NK-92 (cell line): ENCODE results near the gene CCL8.
"Not testable (repeated sequence)": the region's sequence is repeated elsewhere in the genome, so short reads cannot be mapped to it uniquely, and the experiment has no call there.

Experiments
- DNase-seq: peaks from one replicate; lab custom pipeline; 2025; ENCODE audit not compliant: unreplicated experiment; lab: John Stamatoyannopoulos, UW

CCL8 gene

DNA sequence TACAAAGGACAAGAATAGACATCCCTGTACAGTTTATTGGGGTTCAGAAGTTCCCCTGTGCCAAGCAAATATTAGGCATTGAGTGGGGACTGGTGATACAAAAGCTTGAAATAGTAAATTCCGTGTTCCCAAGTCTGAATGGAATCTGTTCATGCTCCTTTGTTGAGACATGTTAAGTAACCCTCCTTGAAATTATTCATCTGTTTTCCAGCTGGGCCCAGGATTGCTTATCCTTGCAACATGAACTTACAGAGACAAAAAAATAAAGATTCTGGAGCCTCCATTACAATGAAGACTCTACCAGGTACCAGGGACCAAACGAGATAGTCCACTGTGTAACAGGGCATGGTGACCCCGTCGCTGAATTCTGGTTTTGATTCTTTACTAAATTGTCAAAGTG is 6.1 kb upstream of the CCL8 start:
- DNase-seq = no peak

DNA sequence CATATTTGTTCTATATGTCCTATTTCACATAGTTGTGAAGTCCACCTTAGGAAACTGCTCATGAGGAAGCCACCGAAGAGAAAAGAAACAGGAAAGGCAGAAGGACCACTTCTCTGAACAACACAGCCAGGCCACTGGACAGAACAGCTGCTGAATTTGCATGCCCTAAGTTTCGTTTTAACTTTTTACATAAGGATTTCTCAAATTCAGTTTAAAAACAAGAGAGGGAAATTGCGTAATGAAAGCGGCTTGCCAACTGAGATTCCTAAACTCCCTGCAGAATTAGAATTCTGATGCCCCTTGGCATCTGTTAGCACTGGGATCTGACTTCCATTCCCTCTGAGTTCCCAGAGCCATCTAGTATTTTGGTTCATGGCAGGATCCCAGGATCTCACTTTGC is 5.0 kb upstream of the CCL8 start:
- DNase-seq = no peak

DNA sequence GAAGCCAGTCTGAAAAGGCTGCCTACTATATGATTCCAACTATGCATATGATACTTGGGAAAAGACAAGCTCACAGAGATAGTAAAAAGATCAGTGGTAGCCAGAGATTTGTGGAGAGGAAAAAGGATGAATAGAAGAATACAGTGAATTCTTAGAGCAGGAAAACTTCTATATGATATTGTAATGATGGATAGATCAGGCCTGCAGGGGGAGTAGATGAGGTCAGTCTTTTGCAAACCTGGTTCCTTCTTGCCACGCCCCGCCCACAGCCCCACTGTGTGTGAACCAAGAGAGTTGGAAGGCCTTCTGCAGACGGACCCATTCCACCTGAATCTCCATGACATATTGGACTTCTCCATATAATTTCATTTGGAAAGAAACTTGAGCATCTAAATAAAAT is 761 bp upstream of the CCL8 start:
- DNase-seq = no peak

DNA sequence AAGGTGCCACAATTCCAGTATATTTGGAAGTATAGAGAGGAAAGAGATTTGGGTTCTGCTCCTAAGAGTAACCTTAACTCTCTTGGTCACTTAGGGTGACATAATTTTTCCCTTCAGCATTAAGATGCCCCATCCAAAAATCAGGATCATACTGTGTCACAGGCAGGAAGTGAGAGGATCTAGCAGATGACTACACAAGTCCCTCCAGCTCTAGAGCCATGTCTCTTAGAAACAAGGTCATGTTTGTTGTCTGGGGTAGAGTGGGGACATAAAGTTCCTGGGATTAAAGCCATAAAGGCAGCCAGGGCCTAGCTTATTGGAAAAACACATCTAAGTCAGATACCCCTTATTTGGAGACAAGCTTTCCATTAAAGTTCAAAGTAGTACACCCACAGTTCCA is 2.7 kb downstream of the CCL8 start:
- DNase-seq = no peak

DNA sequence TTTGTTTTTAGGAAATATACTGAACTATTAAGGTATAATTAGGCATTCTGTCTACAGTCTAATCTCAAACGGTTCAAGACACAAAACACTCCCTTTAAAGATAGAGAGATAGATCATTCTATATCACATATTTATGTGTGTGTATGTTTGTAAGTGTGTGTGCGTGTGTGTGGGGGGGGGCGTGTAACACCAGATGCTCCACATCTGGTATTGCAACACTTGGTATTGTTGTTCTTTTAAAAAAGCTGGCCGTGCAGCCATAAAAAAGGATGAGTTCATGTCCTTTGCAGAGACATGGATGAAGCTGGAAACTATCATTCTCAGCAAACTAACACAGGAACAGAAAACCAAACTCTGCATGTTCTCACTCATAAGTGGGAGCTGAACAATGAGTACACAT is 8.3 kb downstream of the CCL8 start:
- DNase-seq = not testable (repeated sequence)

DNA sequence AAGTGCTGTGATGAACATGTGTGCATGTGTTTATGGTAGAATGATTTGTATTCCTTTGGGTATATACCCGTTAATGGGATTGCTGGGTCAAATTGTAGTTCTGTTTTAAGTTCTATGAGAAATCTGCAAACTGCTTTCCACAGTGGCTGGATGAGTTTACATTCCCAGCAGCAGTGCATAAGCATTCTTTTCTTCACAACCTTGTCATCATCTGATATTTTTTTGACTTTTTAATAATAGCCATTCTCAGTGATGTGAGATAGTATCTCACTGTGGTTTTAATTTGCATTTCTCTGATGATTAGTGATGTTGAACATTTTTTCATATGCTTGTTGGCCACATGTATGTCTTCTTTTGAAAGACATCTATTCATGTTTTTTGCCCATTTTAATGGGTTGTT is 18.5 kb downstream of the CCL8 start:
- DNase-seq = no peak

DNA sequence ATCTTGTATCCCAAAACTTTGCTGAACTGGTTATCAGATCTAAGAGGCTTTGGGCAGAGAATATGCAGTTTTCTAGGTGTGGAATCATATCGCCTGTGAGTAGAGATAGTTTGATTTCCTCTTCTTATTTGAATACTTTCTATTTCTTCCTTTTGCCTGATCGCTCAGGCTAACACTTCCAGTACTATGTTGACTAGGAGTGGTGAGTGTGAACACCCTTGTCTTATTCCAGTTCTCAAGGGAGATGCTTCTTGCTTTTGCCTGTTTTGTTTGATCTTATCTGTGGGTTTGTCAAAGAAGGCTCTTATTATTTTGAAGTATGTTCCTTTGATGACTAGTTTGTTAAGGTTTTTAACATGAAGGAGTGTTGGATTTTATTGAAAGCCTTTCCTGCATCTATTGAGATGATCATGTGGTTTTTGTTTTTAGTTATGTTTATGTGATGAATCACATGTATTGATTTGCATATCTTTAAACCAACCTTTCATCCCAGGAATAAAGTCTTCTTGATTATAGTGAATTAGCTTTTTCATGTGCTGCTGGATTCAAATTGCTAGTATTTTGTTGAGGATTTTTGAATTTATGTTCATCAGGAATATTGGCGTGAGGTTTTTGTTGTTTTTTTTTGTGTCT is 20.0 kb downstream of the CCL8 start:
- no peak for DNase-seq

DNA sequence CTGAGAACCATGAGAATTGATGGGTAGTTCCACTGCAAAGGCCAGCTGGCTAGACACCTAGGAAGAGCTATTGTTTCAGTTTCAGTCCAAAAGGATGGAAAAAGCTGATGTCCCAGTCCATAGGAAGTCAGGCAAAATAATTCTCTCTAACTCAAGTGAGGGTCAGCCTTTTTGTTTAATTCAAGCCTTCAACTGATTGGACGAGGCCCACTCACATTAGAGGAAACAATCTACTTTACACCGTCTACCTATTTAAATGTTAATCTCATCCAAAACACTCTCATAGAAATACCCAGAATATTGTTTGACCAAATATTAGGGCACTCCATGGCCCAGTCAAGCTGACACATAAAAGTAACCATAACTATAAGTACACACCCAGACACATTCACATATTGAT is 22.7 kb downstream of the CCL8 start:
- no peak for DNase-seq

DNA sequence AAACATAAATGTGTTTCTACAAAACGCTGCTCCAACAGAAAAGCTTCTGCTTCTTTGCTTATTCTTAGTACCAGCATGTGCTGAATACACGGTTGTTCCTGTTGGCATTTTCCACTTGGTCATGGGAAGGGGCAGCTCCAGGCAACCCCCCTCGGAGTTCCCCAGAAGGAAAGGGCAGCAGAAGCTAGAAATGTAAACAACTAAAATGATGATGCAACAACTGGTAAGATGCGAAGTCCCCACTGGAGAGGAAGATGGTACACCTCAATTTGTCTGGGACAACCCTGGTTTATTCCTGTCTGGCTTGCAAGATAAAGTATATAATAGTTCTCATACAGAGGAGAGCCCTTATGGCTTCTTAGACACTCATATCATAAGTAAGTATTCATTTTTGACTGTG is 27.8 kb downstream of the CCL8 start:
- no peak for DNase-seq

DNA sequence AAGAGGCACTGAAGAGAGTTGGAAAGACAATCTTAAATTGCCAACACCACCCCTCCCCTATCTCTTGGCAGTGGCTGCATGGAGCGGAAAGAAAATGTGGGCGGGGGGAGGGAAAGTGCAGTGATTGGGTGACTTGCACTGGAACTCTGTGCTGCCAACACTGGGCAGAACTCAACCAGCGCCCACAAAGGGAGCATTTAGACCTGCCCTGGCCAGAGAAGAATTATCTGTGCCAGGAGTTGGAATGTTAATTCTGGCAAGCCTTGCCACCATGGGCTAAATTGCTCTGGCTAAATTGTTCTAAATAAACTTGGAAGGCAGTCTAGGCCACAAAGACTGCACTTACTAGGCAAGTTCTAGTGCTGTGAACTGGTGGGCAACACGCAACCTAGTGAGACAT is 30.5 kb downstream of the CCL8 start:
- DNase-seq = no peak

DNA sequence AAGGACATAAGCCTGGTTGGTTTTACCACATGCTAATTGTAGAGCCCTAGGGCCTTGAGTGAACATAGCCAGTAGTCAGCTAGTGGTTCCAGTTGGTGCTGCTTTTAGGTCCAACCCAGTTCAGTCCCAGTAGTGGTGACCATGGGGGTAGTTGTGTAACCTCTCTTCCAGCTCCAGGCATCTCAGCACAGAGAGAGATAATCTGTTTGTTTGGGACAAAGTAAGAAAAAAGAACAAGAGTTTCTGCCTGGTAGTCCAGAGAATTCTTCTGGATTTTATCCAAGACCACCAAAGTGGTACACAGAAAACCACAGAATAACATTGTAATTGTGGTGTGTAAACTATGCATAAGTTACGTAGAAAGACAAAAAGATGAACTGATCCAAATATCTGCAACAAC is 31.9 kb downstream of the CCL8 start:
- no peak for DNase-seq

DNA sequence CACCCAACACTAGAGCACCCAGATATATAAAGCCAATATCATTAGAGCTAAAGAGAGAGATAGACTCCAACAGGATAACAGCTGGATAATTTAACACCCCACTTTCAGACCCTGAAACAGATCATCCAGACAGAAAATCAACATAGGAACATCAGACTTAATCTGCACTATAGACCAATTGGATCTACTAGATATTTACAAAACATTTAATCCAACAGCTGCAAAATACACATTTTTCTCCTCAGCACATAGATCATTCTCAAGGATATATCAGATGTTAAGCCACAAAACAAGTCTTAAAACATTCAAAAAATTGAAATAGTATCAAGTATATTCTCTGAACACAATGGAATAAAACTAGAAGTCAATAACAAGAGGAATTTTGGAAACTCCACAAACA is 33.0 kb downstream of the CCL8 start:
- DNase-seq = no peak

DNA sequence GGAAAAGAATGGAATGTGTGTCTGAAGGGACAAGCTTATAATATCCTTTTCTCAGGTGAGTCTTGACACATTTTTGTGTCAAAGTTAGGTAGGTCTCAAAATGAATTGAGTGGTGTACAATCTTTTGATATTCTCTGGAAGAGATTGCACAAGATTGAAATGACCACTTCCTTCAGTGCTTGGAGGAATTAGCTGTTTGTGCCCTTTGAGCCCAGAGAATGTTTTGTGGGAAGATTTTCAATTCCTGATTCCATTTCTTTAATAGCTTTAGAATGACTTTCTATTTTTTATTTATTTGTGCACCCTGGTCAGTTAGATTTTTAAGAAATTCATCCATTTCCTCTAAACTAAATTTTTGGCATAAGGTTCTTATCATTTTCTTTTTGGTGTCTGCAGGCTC is 35.4 kb downstream of the CCL8 start:
- no peak for DNase-seq

DNA sequence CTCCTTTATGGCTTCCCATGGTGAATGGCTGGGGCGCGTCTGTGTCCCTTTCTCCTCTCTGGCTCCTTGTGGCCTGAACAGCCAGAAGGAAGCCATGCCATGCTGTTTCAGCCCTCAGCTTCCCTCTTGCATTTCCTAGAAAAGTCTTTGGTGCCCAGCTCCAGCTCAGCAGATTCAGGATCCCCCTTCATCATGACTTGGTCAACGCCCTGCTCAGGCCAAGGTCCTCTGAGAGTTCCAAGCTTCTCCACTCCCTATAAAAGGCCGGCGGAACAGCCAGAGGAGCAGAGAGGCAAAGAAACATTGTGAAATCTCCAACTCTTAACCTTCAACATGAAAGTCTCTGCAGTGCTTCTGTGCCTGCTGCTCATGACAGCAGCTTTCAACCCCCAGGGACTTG is 37.0 kb downstream of the CCL8 start, which contains the start of gene CCL13:
TSS of gene CCL13 (plus strand) at position 287 of the 400 bp plus-strand sequence. CDS start at position 334, 47 bp downstream.
- no peak for DNase-seq

DNA sequence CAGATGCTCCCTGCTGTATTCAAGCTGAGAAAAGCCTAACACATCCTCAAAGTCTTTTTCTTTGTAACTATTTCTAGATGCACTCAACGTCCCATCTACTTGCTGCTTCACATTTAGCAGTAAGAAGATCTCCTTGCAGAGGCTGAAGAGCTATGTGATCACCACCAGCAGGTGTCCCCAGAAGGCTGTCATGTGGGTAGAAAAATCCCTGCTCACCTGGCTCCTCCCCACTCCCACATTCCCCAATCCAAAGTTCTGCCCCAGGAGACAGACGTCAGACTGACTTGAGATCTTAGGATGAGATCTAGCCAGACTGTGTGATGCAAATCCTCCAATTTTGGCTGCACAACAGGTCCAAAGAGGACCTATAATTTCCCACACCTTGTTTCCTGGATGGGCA is 38.2 kb downstream of the CCL8 start:
- DNase-seq = no peak

DNA sequence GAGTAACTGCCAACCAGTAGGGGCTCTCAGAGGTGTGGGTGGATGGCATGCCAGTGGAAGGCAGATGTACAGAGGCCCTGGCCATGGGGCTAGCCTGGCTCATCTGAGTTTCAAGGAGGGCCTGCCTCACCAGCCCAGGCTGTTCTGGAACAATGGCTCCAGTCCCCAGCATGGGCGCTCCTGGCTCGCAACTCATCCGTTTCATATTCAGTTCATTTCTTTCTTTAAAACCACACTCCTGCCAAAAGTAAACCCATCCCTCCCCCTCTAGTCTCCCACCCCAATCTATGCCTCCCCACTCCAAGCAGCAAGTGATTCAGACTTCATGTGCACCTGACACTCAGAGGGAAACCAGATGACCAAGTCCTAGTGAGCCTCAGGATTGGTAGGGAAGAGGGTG is 39.4 kb downstream of the CCL8 start:
- no peak for DNase-seq

DNA sequence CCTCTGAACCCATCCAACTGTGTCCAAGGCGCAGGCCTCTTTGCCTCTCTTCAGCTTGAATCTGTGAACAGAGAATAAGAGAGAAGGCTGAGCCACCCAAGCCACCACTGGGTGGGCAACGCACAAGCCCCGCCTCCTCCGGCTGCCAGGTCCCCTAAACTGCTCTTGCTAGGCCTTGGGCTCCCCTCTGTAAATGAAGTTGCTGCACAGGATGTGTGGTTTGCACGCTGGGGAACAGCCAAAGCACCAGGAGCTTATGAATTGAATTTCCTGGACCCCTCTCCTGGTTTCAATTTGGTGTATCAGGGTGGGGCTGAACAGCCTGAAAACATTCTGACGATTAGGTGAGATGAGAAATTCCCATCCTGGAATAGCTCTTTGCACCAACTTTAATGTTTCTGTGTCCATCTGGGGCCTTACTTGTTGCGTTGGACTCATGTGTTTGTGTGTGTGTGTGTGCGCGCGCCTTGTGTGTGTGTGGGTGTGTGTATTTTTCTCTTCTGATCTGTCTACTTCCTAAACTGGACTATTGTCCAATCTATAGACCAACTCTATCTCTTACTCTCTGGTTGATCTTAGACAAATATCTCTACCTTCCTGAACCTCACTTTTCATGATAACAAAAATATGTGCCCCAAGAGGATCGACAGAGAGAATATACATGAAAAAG is 41.5 kb downstream of the CCL8 start:
- DNase-seq = no peak

DNA sequence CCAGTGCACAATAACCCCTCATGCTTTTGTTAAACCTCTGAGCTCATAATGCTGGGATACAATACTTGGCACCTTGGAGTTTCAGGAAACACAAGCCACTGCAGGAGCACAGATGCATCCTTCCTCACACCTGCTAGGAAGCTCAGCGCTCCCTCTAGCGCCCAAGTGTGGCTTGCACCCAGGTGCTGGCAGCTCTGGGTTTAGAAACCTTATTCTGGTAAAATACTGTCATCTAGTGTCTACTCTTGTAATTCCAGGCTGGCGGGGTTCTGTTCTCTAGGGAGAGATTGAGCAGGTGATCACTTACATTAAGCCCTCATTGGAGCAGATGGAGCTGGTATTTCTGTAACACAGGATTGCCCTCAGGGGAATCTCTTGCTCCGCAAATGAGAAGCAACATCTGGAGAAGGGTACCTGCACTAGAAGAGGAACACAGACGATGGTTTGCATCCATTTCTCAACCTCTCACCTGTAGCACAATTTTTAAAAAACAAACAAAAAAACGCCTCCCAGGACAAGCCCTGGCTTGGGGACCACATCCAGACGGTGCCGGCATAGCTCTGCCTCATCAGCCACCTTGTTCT is 42.3 kb downstream of the CCL8 start:
- no peak for DNase-seq

DNA sequence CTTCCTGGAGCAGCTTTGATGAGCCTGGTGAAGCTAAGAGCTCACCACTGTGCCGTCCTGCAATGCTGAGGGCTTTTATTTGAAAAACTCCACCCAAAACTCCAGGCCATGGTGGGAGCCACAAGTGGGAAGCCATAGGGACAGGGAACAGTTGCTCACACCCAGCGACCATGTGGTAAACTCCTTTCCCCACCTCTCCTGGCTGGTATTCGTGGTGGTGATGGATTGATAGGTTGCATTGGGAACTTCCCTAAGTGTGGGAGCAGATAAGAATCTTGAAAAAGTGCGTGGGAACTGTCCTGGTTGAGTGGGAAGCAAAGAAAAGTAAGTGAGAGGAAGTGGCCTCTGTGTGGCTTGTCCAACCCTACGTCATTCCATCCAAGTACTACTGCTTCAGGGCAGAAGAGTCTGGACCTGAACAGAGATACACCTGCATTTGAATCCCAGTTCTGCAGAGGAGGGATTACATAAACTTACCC is 44.0 kb downstream of the CCL8 start, which contains the start of gene CCL1:
TSS of gene CCL1 (minus strand) at position 51 of the 479 bp plus-strand sequence. CDS start 72 bp downstream, outside the sequence.
- DNase-seq = no peak

DNA sequence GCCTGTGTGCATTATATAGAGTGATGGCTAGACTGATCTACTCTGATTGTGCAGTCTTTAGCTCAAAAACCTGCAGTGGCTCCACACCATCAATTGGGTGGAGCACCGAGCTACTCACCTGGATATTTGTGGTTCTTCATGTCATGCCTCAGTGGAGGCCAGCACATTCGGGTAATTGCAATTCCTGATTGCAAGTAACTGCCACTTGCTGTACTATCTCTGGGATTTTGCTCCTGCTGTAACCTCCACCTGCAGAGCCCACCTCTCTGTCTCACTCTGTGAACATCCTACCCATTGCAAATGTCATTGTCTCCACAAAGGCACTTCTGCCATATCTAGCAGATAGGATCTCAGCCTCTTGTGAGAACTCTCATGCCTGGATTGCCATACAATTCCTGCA is 45.5 kb downstream of the CCL8 start:
- DNase-seq = no peak

DNA sequence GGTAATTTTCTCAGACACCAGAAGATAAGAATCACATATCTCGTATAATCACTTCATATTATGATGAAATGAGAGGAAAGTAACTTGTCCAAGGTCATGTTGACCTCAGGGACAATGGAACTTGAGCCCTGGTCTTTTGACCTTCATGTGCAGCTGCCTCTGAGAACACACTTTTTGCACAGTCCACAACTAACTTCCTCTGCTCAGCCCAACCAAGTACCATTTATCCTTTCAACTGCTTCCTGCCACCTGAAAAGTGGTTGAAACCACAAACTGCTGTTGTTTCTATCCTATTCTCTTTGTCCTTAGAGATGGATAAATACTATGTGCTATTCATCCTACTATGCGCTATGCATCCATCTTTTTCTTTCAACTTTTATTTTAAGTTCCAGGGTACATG is 46.1 kb downstream of the CCL8 start:
- DNase-seq = no peak

DNA sequence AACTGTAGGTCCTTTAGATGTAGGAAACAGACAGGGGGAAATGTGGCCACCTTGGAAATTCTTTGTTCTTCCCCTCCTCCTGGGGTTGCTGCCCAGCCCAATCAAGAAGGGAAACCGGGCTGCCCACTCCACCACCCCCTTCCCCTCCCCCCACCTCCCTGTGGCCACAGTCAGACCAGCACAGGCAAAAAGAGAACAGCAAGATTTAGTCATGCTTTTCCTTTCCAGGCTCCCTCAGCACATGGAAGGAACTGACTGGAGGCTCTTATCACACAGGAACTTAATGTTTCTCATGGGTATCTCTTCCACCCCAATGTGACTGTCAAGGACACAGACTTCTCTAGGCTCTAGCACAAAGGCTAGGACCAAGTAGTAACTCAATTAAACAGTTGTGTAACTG is 46.8 kb downstream of the CCL8 start:
- DNase-seq = no peak
